Neural cell (in vitro differentiated cells): ENCODE results near the gene CLTCL1. TPM values are rescaled to one million over a fixed set of nuclear protein-coding genes. Genes with fewer than 3 reads are reported as not detected.

Source experiments
- H2AFZ ChIP-seq: fragments of 200-600, 300-800 bp; sonication (generic), shearing (Covaris generic); 2 replicates; pipeline ENCODE4 v1.6.0; 2014; ENCODE audit warnings: low read depth, mild to moderate bottlenecking, antibody characterized with exemption, low read length, moderate library complexity
- H3F3A ChIP-seq: fragments of 200-600 bp; shearing (Covaris generic); 2 replicates; pipeline ENCODE4 v1.6.1; 2016; ENCODE audit warnings: mild to moderate bottlenecking, moderate library complexity, mixed read lengths, antibody characterized with exemption, low read length; ENCODE audit not compliant: insufficient read depth, poor library complexity, severe bottlenecking
- H3K27ac ChIP-seq: fragments of 200-600, 300-800 bp; sonication (generic), shearing (Covaris generic); 2 replicates; pipeline ENCODE4 v1.5.1; 2014; ENCODE audit warnings: mild to moderate bottlenecking, low read length, moderate library complexity
- H3K27me3 ChIP-seq: fragments of 300-800, 200-600 bp; sonication (generic), shearing (Covaris generic); 2 replicates; pipeline ENCODE4 v1.6.0; 2014; ENCODE audit warnings: mild to moderate bottlenecking, low read depth, low read length, moderate library complexity; ENCODE audit not compliant: insufficient read depth
- H3K36me3 ChIP-seq: fragments of 300-800, 200-600 bp; sonication (generic), shearing (Covaris generic); 2 replicates; pipeline ENCODE4 v1.5.1; 2014; ENCODE audit warnings: mild to moderate bottlenecking, antibody characterized with exemption, low read length, moderate library complexity; ENCODE audit not compliant: insufficient read depth
- H3K4me2 ChIP-seq: fragments of 300-800, 200-600 bp; sonication (generic), shearing (Covaris generic); 2 replicates; pipeline ENCODE4 v1.6.0; 2014; ENCODE audit warnings: mild to moderate bottlenecking, low read length
- H3K4me3 ChIP-seq: fragments of 300-800, 200-600 bp; sonication (generic), shearing (Covaris generic); 2 replicates; pipeline ENCODE4 v1.5.1; 2014; ENCODE audit warnings: mild to moderate bottlenecking, low read length, moderate library complexity
- H3K79me2 ChIP-seq: fragments of 200-600 bp; shearing (Covaris generic); replicated peaks from 2 replicates; pipeline ENCODE4 v1.6.0; 2014; ENCODE audit warnings: mild to moderate bottlenecking, low read length, moderate library complexity; ENCODE audit not compliant: insufficient read depth
- H3K9ac ChIP-seq: fragments of 300-800, 200-600 bp; sonication (generic), shearing (Covaris generic); 2 replicates; pipeline ENCODE4 v1.6.1; 2016; ENCODE audit warnings: mild to moderate bottlenecking, low read length, mixed read lengths
- H3K9me2 ChIP-seq: fragments of 200-600 bp; shearing (Covaris generic); 2 replicates; pipeline ENCODE4 v1.6.1; 2016; ENCODE audit warnings: mild to moderate bottlenecking, low read length, mixed read lengths; ENCODE audit not compliant: insufficient read depth
- H3K9me3 ChIP-seq: fragments of 200-600, 300-800 bp; sonication (generic), shearing (Covaris generic); 2 replicates; pipeline ENCODE4 v1.6.1; 2016; ENCODE audit warnings: mild to moderate bottlenecking, mixed run types, low read length, moderate library complexity, mixed read lengths
- H4K20me1 ChIP-seq: fragments of 200-600 bp; shearing (Covaris generic); 2 replicates; pipeline ENCODE4 v1.6.1; 2016; ENCODE audit warnings: mild to moderate bottlenecking, mixed run types; ENCODE audit not compliant: insufficient read depth
- EP300 ChIP-seq: fragments of 450-650 bp; conservative IDR thresholded peaks from 2 replicates; pipeline ENCODE4 v1.6.1; 2014; ENCODE audit warnings: antibody characterized with exemption, mild to moderate bottlenecking, moderate library complexity; ENCODE audit not compliant: poor library complexity, severe bottlenecking
- EZH2 ChIP-seq: fragments of 200-600, 300-800 bp; shearing (Covaris generic), sonication (generic); IDR thresholded peaks from 2 replicates; pipeline ENCODE4 v1.6.1; 2014; ENCODE audit warnings: antibody characterized with exemption, low read length, borderline replicate concordance, mild to moderate bottlenecking; ENCODE audit not compliant: insufficient read depth, poor library complexity, severe bottlenecking
- MXI1 ChIP-seq: fragments of 450-650 bp; conservative IDR thresholded peaks from 2 replicates; pipeline ENCODE4 v1.6.1; 2014; ENCODE audit warnings: antibody characterized with exemption, mild to moderate bottlenecking; ENCODE audit not compliant: poor library complexity, severe bottlenecking
- POLR2AphosphoS5 ChIP-seq: IDR thresholded peaks from 2 replicates; pipeline ENCODE4 v1.6.1; 2012
- RAD21 ChIP-seq: fragments of 450-650 bp; conservative IDR thresholded peaks from 2 replicates; pipeline ENCODE4 v1.6.1; 2014; ENCODE audit warnings: antibody characterized with exemption, mild to moderate bottlenecking, moderate library complexity
- SMC3 ChIP-seq: fragments of 450-650 bp; conservative IDR thresholded peaks from 2 replicates; pipeline ENCODE4 v1.6.1; 2014; ENCODE audit warnings: antibody characterized with exemption, mild to moderate bottlenecking, moderate library complexity; ENCODE audit not compliant: poor library complexity
- TAF1 ChIP-seq: IDR thresholded peaks from 2 replicates; pipeline ENCODE4 v1.6.1; 2012; ENCODE audit warnings: low read depth
- polyA plus RNA-seq: library from polyadenylated mRNA; depleted of rRNA; stranded (reverse); fragments of >200 nt; gene quantifications from 2 replicates; pipeline ENCODE4 v1.2.3, GENCODE V29; 2014
- TF ChIP-seq, protein P1 (sequence below): fragments of 450-650 bp; IDR thresholded peaks from 2 replicates; pipeline ENCODE4 v1.5.1; 2014; ENCODE audit warnings: antibody characterized with exemption, mild to moderate bottlenecking, moderate library complexity; ENCODE audit not compliant: poor library complexity, severe bottlenecking
- TF ChIP-seq, protein P2 (sequence below): IDR thresholded peaks from 2 replicates; pipeline ENCODE4 v1.6.1; 2012; ENCODE audit warnings: borderline replicate concordance

CLTCL1 gene
- polyA plus RNA-seq, 1 donor from 2014 or later: 7.8 TPM

- Histone ChIP-seq H3K9me2 (no peaks in the 10 kb centered on the region), H4K20me1 (no peaks in the 10 kb centered on the region), H3K9me3 (no peaks in the 10 kb centered on the region), H3F3A (no peaks in the 10 kb centered on the region), H3K4me2 (no peak overlapping the region), H3K9ac (no peak overlapping the region), H3K4me3 (no peak overlapping the region), H3K79me2 (no peaks in the 10 kb centered on the region), H2AFZ (no peak overlapping the region), H3K36me3 (no peaks in the 10 kb centered on the region), H3K27me3 (no peaks in the 10 kb centered on the region), H3K27ac (no peak overlapping the region)
- TF ChIP-seq TAF1 (no peak), MXI1 (no peak), EZH2 (no peak), POLR2AphosphoS5 (no peak), SMC3 (no peak), EP300 (no peak), RAD21 (no peak)
- TF ChIP-seq, protein P1, sequence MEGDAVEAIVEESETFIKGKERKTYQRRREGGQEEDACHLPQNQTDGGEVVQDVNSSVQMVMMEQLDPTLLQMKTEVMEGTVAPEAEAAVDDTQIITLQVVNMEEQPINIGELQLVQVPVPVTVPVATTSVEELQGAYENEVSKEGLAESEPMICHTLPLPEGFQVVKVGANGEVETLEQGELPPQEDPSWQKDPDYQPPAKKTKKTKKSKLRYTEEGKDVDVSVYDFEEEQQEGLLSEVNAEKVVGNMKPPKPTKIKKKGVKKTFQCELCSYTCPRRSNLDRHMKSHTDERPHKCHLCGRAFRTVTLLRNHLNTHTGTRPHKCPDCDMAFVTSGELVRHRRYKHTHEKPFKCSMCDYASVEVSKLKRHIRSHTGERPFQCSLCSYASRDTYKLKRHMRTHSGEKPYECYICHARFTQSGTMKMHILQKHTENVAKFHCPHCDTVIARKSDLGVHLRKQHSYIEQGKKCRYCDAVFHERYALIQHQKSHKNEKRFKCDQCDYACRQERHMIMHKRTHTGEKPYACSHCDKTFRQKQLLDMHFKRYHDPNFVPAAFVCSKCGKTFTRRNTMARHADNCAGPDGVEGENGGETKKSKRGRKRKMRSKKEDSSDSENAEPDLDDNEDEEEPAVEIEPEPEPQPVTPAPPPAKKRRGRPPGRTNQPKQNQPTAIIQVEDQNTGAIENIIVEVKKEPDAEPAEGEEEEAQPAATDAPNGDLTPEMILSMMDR: no peak
- TF ChIP-seq, protein P2, sequence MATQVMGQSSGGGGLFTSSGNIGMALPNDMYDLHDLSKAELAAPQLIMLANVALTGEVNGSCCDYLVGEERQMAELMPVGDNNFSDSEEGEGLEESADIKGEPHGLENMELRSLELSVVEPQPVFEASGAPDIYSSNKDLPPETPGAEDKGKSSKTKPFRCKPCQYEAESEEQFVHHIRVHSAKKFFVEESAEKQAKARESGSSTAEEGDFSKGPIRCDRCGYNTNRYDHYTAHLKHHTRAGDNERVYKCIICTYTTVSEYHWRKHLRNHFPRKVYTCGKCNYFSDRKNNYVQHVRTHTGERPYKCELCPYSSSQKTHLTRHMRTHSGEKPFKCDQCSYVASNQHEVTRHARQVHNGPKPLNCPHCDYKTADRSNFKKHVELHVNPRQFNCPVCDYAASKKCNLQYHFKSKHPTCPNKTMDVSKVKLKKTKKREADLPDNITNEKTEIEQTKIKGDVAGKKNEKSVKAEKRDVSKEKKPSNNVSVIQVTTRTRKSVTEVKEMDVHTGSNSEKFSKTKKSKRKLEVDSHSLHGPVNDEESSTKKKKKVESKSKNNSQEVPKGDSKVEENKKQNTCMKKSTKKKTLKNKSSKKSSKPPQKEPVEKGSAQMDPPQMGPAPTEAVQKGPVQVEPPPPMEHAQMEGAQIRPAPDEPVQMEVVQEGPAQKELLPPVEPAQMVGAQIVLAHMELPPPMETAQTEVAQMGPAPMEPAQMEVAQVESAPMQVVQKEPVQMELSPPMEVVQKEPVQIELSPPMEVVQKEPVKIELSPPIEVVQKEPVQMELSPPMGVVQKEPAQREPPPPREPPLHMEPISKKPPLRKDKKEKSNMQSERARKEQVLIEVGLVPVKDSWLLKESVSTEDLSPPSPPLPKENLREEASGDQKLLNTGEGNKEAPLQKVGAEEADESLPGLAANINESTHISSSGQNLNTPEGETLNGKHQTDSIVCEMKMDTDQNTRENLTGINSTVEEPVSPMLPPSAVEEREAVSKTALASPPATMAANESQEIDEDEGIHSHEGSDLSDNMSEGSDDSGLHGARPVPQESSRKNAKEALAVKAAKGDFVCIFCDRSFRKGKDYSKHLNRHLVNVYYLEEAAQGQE: no peak
Measured at GRCh38 chr22:19215360-19215759, 76.2 kb downstream of the CLTCL1 start.

DNA sequence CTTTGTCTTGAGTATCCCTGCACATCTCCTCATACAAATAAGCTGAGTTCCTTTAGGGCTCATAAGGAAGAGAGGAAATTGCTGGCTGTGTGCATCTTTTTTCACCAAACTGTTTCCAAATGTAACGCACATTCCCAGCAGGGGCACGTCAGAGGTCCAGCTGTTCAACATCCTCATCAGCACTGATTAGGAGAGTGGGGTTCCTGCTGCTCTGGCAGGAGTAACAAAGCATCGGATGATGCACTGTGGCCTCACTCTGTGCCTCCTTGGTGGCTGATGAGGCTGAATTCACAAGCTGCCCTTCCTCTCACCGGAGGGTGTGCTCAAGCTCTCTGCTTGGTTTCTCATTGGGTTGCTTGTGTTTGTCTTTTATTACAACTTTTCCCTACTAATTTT, 77.4 kb downstream of the CLTCL1 start:
- no peak overlapping the region for H3K27ac ChIP-seq

More for the DNA sequence above, 77.4 kb downstream of the CLTCL1 start:
- Histone ChIP-seq H3K9me3 (no peaks in the 10 kb centered on the region), H3F3A (no peaks in the 10 kb centered on the region), H2AFZ (no peak overlapping the region), H3K4me3 (no peak overlapping the region), H3K9me2 (no peaks in the 10 kb centered on the region), H3K79me2 (no peaks in the 10 kb centered on the region), H3K27me3 (no peaks in the 10 kb centered on the region), H3K4me2 (no peak overlapping the region), H3K9ac (no peak overlapping the region), H3K36me3 (no peaks in the 10 kb centered on the region), H4K20me1 (no peaks in the 10 kb centered on the region)
- TF ChIP-seq RAD21: no peak
- no peak for TF ChIP-seq SMC3
- no peak for TF ChIP-seq EP300
- TF ChIP-seq MXI1: no peak
- TF ChIP-seq, protein P2: no peak
- TF ChIP-seq TAF1: no peak
- TF ChIP-seq EZH2: no peak
- TF ChIP-seq, protein P1: no peak
- TF ChIP-seq POLR2AphosphoS5: no peak
